CMK (cell line): ENCODE measurements around the gene CNTN4.

Experiments
- DNase-seq: peaks from one replicate; pipeline ENCODE4 v3.0.0-alpha.2; 2010; ENCODE audit warnings: low read depth

Gene CNTN4

DNA sequence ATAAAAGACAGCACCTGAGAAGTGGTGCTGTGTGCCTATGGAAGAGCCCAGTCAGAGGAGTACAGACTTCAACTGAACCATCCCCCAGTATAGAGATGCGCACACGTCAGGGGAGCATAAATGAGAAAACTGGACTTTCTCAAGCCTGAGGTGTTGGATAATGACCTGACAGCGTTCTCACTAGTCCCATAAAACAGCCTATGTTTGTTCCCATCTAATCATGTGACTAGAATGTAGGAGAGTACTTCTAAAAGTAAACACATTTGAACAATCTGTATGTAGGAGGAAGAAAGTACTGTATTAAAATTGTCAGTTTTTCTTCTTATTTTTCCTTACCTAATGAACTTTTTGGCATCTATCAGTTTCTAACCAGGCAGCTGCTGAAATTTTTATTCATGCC is 498.9 kb downstream of the CNTN4 start:
- no peak for DNase-seq

DNA sequence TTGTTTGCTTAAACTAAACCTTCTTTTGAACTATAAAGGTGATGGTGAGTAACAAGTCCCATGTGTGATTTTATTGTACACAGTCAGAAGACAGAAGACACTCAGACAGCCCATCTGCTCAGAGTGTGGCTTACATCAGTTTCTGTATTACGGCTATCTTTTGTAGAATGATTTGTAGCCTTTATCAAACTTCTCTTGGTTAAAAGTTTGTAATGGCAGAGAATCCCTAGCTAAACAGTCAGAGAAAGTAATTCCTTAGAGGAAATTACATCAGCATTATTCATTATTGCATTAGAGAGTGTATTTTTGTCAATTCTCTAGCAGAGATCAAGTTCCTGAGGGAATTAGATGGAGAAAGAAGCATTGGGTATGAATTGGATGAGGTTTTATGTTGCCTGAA is 500.8 kb downstream of the CNTN4 start:
- no peak for DNase-seq

DNA sequence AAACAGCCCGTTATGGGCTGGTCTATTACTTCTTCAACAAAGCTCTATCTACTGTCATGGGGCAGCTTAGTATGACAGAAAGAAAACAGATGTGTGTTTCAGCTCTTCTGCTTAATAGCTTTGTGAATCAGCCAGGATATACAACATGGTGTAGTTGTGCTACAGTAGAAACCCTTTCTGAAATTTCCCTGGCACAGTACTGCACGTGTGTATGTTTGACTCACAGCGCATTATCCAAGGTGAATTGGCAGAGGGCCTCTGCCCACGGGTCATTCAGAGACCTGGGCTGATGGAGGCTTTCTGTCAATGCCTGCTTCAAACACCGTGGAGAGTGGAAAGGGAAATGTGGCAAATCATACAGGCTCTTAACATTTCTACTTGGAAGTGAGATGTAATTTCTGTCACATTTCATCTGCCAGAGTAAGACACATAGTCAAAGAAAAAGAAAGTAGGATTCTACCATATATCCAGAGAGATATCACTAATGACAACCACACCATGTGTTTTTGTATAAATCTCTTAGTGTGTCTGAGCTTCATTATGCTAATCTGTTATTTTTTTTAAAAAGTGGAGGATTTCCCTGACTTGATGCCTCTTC is 505.1 kb downstream of the CNTN4 start:
- DNase-seq: no peak

DNA sequence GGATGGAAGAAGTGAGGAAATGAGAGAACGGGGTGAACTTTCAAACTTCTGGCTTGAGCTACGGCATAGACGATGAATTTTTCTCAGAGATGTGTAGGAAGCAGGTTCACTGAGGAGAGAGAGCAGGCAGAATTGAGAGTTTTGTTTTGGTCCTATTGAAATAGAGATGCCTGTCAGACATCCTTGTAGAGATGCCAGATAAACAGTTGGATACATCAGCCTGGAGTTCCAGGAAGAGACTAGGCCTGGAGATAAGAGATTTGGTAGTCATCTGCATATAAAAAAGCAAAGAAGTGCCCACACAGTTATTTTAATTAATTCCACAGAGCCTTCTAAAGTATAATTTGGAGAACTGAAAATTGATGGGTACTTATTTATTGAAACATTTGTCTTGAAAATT is 515.9 kb downstream of the CNTN4 start:
- DNase-seq: no peak

DNA sequence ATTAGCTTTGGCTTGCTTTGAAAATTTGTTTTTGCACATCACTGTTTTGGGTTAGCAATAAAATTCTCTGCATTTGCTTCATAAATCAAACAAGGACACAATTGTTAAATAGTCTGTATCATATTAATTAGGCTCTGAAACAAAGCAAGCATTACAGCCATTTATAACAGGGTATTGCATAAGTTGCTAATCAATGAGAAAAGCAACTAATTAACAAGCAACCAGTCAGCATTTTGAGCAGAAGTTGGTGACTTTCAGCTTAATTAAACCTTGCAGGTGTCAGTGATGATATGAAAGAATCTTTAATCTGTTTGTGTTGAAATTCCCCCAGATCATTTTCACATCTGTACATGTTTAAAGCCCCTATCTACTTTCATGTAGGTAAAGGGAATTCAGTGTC is 516.4 kb downstream of the CNTN4 start:
- DNase-seq: no peak

DNA sequence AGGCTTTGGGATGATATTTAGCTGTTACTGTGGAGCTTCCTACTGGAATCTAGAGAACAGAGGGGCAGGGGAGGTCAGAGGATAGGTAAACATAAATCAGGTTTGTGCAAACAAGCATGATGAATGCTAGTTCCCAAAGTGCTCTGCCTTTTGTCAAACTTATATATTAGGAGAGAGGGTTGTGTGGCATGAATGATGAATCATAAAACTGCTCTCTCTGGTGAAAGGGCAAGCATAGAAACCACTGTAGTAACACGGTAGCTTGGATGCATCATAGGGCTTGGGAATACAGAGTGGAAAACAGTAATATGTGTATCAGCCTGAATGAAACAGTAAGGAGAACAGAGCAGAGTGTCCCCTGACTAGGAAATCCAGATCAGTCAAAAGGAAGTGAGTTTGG is 524.8 kb downstream of the CNTN4 start:
- DNase-seq: no peak

DNA sequence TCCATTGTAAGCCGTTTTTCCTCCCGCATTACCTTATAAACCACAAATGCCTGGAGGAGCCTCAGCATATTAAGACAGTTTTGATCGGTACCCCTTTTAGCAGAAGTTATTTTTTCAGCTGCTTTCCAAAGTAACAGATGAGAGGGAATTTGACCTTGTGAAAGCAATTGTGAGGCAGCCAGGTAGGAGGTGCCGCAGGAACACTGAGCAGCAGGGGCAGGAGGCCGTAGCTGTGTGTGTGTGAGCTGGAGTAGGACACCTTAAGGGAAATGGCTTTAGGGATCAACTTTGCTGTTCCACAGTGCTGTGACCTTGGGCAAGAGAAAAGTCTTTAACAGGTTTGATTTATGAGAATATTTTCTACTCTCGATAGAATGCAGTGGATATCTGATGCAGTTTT is 529.5 kb downstream of the CNTN4 start:
- DNase-seq: no peak

DNA sequence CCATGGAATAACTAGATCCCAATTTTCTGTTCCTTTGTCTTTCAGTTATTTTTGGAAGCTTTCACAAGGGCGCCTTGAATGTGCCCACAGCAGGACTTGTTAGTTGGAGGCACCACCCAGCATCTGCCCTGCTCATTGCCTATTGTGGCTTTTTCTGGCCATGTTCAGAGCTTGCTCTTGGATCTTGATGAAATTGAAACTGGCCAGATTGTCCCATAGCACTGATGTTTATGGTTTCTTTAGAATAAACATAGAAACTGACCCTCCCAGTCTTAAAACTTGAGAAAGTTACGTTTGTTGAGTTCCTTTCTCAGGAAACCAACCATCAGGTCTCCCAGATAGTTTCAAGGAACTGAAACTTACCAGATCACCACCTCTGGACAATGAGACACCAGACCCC is 536.8 kb downstream of the CNTN4 start:
- no peak for DNase-seq

DNA sequence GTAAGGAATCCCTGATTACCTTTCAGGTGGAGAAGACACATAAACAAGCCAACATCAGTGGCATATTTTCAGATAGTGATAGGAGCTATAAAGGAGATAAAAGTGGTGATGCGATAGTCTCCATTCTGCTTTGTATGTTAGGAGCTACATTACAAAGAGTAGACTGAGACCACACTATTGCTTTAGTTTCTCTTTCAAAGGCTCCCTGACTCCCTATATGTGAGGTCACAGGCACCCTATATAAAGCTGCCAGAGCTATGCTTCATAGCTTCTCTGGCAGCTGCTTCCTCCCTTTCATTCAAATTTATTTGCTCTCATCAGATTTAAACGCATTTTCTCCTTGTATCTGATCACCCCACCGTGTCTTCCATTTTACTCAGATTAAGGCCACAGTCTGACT is 544.9 kb downstream of the CNTN4 start:
- no peak for DNase-seq

DNA sequence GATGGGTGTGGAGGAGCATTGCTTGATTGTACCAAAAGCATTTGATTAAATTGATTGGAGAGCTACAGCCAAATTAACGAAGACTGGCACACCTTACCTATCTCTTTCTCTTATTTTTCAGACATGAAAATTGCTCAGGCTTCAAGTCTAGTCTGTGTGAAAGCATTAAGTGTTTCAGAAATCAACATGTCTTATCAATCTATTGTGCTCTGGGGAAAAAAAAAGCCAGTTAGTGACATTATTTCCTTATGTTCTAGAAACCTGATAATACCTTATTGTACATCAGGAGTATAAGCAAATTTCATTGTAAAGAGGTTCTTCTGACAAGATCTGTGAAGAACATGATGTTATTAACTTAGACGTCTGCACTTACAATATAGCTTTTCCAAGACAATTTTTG is 546.3 kb downstream of the CNTN4 start:
- DNase-seq: no peak

DNA sequence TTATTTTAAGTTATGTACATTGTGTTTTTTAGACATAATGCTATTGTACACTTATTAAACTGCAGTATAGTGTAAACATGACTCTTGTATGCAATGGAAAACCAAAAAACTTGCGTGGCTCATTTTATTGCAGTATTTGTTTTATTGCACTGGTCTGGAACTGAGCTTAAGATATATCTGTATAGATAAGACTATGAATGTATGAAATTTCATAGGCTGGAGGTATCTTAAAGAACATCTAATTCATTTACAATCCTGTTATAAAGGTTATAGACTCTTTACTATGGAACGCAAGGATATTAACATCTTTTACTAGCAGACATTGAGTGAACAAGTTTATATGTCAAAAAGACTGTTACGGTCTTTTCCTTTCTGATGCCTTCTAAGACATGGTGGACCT is 552.1 kb downstream of the CNTN4 start:
- no peak for DNase-seq

DNA sequence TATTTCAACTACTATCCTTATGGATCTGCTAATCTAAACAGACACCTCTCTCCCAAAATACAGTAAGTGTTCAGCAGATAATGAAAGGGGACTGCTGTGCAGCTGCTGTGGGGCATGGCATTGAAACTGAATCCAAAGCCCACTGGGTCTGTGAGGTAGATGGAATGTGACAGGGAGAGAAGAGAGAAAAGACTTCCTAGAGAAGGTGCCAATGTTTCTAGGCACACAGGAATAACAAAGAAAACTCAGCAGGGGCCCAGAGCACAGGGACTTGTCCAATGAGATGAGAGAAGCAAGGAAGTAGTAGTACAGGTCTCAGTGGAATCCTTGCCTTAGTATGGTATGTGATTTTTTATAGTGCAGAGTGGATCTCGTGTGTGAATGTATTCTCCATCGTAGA is 553.7 kb downstream of the CNTN4 start:
- no peak for DNase-seq

DNA sequence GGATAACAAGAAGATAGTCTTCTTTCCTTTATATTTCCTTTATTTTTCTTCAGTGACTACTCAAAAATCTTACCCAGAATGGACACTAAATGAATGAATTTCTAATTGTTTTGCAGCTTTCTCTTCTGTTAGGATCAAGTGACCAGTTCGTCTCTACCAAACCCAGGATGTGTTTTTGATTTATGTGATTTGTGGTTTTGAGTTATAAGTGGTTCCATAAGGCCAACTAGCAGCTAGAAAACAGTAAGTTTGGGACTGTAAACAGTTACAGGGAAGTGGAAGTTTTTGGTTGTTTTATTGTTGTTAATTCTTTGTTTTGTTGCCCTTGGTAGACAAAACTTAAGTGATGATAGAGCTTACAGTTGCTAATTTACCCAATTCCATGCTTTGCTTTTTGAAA is 555.0 kb downstream of the CNTN4 start:
- DNase-seq: no peak

DNA sequence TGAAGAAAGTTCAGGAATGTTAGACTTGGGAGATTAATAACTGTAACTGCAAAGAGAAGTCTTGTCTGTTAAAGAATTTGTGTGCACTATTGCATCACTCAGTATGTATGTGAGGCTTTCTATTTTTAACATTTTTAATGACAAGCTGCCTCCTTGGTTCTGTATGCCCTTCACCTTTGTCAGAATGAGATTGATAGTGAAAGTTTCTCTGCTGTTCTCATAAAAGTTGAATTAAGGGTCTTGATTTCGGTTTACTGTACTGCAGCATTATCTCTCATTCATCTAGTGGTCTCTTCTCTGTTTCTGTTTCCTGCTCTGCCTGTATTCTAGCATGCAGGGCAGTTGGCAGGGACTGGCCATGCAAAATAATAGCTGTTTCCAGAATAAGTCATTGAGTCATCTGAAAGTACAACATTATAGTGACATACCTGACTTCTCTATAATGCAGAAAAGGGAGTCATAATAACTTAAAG is 556.6 kb downstream of the CNTN4 start:
- DNase-seq: no peak

DNA sequence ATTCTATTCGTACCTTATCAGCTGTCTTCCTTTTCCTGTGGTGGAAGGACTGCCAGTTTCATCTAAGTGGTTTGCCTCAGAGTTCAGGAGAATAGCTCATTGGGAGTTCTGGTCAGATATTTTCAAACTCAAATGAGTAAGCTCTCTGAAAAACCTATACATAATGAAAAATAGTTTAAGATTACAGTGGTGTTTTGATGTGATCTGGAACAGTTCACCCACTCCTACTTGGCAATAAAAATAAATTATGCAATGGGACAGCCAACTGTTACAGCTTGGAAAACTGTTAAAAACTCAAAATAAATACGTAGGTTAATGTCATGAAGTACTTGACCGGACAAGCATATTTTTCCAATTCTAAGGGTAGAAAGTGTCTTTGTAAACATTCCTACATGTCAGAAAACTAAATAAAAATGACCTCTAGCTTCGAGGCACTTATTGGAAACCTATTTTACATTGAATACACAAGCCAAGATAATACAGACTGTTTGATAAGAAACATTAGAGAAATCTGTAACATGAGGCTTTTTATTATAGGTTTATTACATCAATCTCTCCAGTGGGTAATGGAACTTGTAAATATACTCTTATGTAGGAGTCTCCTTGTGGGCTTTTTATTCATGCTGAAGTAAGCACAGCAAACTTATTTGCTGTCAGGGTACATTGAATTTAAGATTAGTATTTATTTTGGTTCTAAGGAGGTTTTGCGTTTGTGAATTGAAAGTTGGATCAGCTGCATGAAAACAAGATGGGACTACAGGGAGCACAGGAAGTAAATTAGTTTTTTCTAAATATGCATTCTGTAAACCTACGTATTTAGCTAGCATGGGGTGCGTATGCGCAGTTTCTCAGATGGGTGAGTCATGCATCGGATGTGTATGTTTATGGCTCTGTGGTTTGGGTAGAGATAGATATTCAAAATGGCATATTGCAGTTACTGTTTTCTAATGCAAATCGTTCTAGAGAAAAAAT is 558.4 kb downstream of the CNTN4 start:
- no peak for DNase-seq

DNA sequence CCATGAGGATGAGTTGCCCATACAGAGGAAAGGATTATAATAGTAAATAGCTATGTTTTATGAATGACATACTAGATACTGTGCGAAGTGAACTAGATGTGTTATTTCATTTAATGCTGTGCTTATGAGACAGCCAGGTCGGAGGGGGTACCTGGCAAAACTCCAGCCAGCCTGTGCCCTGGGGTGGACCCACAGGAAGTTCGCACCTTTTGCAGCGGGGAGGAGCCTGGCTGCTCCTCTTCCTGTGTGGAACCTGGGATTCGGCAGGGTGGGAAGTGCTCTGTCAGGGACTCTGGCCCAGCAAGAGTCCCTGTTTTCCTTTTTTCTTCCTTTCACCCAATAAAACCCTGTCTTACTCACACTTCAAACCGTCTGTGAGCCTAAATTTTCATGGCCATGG is 559.3 kb downstream of the CNTN4 start:
- no peak for DNase-seq

DNA sequence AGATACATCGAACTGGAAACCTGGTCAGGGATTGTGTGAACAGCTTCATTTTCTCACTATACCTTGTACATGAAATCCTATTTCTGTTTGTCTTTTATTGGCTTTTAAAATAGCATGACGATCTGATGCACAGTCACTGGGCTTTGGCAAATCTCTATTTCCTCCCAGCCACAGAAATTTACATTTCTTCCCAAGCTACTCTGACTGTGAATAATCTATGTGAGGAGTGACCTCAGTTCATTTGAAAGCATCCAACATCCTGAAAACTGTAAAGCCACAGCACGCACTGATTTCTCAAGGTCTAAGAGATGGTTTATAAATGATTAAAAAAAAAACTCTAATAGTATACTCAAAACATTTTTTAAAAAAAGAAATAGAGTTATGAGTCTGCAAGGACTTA is 561.2 kb downstream of the CNTN4 start:
- no peak for DNase-seq

DNA sequence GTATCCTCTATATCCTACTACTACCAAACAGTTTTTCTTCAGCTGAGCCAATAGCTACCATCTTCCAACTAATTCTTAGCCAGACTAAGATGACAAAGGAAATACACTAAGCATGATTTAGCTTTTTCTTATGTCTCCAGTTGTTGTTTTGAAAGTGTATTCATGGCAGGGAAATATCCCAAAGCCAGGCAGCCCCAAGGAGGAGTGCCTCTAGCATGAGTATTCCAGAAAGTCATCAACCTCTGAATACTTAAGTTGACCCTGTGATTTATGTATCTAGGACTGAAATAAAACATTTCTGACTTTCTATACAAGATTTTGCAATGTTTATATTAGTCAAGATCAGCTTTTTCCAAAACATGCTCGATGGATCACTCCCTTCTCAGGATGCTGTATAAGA is 562.4 kb downstream of the CNTN4 start:
- DNase-seq: no peak

DNA sequence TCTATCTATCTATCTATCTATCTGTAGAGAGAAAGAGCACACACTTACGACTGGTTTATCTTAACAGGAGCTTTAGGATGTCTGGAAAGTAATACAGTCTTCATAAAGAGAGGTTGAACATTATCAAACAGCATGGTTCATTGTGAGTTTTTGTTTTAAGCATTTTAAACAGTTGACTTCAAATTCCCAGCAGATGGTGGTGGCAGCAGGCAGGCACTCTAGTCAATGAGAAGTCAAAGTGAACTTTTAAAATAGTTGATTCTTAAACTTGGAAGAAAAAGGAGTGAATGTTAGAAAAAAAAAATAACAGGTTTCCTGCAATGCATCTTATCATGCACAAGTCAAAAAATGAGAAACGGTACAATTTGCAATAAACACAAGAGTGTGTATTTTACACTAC is 578.8 kb downstream of the CNTN4 start:
- DNase-seq: no peak

DNA sequence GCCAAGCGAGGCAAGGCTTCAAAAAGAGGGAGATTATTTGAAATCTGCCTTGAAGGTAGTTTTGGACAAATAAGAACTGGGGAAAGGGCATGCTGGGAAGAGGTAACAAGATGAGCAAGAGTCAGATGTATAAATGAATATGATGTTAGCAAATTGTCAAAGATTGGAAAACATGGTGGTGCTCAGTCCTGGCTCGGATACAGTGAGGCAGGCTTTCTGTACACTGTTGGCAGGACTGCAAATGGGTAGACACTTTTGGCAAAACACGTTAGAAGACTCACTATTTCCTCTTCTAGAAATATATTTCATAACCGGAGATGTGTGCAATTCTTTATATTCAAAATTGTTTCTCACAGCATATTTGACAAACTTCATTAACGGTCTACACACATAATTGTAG is 581.6 kb downstream of the CNTN4 start:
- no peak for DNase-seq

DNA sequence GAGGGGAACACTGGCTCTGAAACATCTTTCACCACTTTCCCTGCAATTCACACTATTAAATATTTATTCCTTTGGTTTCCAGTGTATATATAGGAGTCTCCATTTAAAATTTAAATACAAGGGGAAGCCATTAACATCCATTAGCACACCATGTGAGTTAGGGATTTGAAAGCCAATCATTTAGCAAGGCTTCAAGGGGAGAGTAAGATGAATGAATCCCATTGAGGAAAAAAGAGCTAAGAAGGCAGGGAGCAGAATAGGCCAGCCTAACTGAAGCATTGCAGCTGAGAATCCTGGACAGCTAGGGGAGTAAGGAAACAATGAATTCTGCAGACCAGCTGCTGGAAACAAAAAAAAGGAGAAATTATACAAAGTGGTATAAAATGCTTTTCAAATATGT is 585.4 kb downstream of the CNTN4 start:
- DNase-seq: no peak

DNA sequence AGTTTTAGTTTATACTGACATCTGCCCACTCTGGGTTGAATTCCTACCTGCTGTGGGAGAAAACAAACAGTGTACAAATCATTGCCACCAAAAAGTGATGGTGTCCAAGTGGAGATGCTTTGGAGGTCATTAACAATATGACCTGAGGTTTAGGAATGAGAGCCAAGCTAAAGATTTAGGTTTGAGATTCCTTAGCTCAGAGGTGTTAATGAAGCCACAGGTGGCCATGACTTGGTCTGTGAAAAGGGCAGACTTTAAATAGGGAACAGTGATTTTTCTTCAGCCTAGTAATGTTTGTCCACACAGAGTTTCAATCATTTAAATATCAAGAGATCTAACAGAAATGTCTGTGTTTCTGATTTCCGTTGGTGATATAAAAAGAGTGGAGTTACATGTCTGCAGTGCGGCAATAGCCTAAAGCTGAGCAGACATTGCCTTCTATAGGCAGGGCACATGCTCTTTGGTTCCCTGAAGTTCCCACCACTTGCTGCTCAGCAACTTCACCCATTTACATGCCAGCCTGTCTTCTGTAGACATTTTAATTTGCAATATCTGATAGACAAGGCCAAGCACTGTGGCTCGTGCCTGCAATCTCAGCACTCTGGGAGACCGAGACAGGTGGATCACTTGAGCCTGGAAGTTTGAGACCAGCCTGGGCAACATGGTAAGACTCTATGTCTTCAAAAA is 588.3 kb downstream of the CNTN4 start:
- DNase-seq: no peak

DNA sequence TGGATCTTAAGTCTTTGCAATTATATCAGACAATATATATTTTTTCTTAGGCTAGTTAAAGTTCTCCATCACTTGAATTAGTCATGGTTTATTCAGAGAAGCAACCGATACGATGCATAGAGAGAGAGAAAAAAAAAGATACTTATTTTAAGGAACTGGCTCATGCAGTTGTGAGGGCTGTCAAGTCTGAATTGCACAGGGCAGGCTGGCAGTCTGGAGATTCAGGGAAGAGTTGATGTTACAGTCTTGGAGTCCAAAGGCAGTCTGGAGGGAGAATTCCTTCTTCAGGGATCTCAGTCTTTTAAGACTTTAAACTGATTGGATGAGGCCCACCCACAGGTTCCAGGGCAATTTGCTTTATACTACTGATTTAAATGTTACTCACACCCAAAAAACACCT is 598.9 kb downstream of the CNTN4 start:
- no peak for DNase-seq
